Upper lobe of left lung (tissue), 6 donors: ENCODE data around the gene GSG1L. TPM values are rescaled to one million over a fixed set of nuclear protein-coding genes. Genes with fewer than 3 reads are reported as not detected.

Experiments
- ATAC-seq, 2 donors: fragments of 200-7000 bp; cut with Tn5 transposase; one replicate each; pipeline ENCODE4 v1.9.1; 2022; ENCODE audit warnings: mild to moderate bottlenecking in 2 of 2, moderate library complexity in 2 of 2; ENCODE audit not compliant: low FRiP score in 2 of 2
- DNase-seq, 2 donors: peaks; one replicate each; pipeline ENCODE4 v3.0.0-alpha.2; 2019 to 2020
- H3K27ac ChIP-seq, 4 donors: fragments of 200-600 bp; sonication (generic); one replicate each; pipeline ENCODE4 v1.5.1; 2016 to 2019
- H3K27me3 ChIP-seq, 4 donors: fragments of 200-600 bp; sonication (generic); one replicate each; pipeline ENCODE4 v1.5.1; 2017 to 2019
- H3K36me3 ChIP-seq, 4 donors: fragments of 200-600 bp; sonication (generic); one replicate each; pipeline ENCODE4 v1.5.1; 2016 to 2019
- H3K4me1 ChIP-seq, 4 donors: fragments of 200-600 bp; sonication (generic); one replicate each; pipeline ENCODE4 v1.5.1; 2018 to 2019
- H3K4me3 ChIP-seq, 4 donors: fragments of 200-600 bp; sonication (generic); one replicate each; pipeline ENCODE4 v1.5.1; 2017 to 2019; ENCODE audit warnings: mild to moderate bottlenecking in 2 of 4, moderate library complexity in 1 of 4
- H3K9me3 ChIP-seq, 4 donors: fragments of 200-600 bp; sonication (generic); one replicate each; pipeline ENCODE4 v1.5.1; 2018 to 2019
- CTCF ChIP-seq, 6 experiments: fragments of 450-650 bp in 4 of 6; fragments of 200-600 bp in 2 of 6; sonication (generic) in 2 of 6; IDR thresholded peaks; one replicate each; pipeline ENCODE4 v1.5.1; 2016 to 2019; ENCODE audit warnings: antibody characterized with exemption in 6 of 6
- EP300 ChIP-seq, 4 donors: sonication (generic); formaldehyde crosslinking; IDR thresholded peaks; one replicate each; pipeline ENCODE4 v1.5.1; 2017; ENCODE audit warnings: antibody characterized with exemption in 4 of 4, control low read depth in 2 of 4
- POLR2A ChIP-seq, 4 donors: fragments of 450-650 bp; IDR thresholded peaks; one replicate each; pipeline ENCODE4 v1.5.1; 2016 to 2017; ENCODE audit warnings: antibody characterized with exemption in 4 of 4, mild to moderate bottlenecking in 2 of 4
- POLR2AphosphoS5 ChIP-seq, 2 donors: sonication (generic); formaldehyde crosslinking; IDR thresholded peaks; one replicate each; pipeline ENCODE4 v1.5.1; 2017; ENCODE audit warnings: antibody characterized with exemption in 2 of 2
- WGBS, 2 donors: methylation state at CpG; one replicate each; pipeline ENCODE4 v1.1.5; 2017 to 2018; 5-methylcytosine and 5-hydroxymethylcytosine counted together
- total RNA-seq, 6 donors: library from RNA; depleted of rRNA in 4 of 6; stranded (reverse); fragments of >200 nt in 4 of 6; gene quantifications; one replicate each; pipeline versions ENCODE4 v1.1.0 to v1.2.1, GENCODE V29; 2016 to 2021
- donor health status: DM: no; HTN: no; CAD: no; lungs with moderate emphysema.
- donor health status: DM: no; HTN: yes; CAD: no; lungs with severe emphysema.

Gene GSG1L
- total RNA-seq, 6 donors from 2014 or later: 2.2 TPM; not detected in 5

- H3K4me1 ChIP-seq: no peaks in the 10 kb centered on the region
- 33 to 40% methylated on average over 2 of the region's 2 CpGs for WGBS, 2 donors
- H3K4me3 ChIP-seq: no peak overlapping the region
- H3K36me3 ChIP-seq: no peaks in the 10 kb centered on the region
- DNase-seq (no peak), ATAC-seq (no peak)
- TF ChIP-seq POLR2A (IDR thresholded peaks at IDR 0.05) (no peak), POLR2AphosphoS5 (IDR thresholded peaks at IDR 0.05) (no peak), CTCF (IDR thresholded peaks at IDR 0.05) (no peak), EP300 (IDR thresholded peaks at IDR 0.05) (no peak)
- no peak overlapping the region for H3K27ac ChIP-seq
- no peaks in the 10 kb centered on the region for H3K9me3 ChIP-seq
- no peaks in the 10 kb centered on the region for H3K27me3 ChIP-seq
These were observed 152.0 kb downstream of the GSG1L start for GRCh38 chr16:27911486-27911885.

- Histone ChIP-seq H3K27ac (no peak overlapping the region), H3K4me1 (no peaks in the 10 kb centered on the region), H3K4me3 (no peak overlapping the region), H3K9me3 (no peaks in the 10 kb centered on the region), H3K36me3 (no peaks in the 10 kb centered on the region), H3K27me3 (no peaks in the 10 kb centered on the region)
- TF ChIP-seq POLR2A (IDR thresholded peaks at IDR 0.05) (no peak), CTCF (IDR thresholded peaks at IDR 0.05) (no peak), EP300 (IDR thresholded peaks at IDR 0.05) (no peak), POLR2AphosphoS5 (IDR thresholded peaks at IDR 0.05) (no peak)
- ATAC-seq (no peak), DNase-seq (no peak)
- 50 to 75% methylated on average over 1 of the region's 1 CpG for WGBS, 2 donors
These were observed 156.0 kb downstream of the GSG1L start for GRCh38 chr16:27907457-27907972.

- Histone ChIP-seq H3K9me3 (no peaks in the 10 kb centered on the region), H3K4me1 (no peaks in the 10 kb centered on the region), H3K27me3 (no peaks in the 10 kb centered on the region), H3K27ac (no peak overlapping the region), H3K36me3 (no peaks in the 10 kb centered on the region), H3K4me3 (no peak overlapping the region)
- ATAC-seq (no peak), DNase-seq (no peak)
- WGBS, 2 donors: 74 to 84% methylated on average over 3 of the region's 3 CpGs
- TF ChIP-seq EP300 (IDR thresholded peaks at IDR 0.05) (no peak), POLR2AphosphoS5 (IDR thresholded peaks at IDR 0.05) (no peak), CTCF (IDR thresholded peaks at IDR 0.05) (no peak), POLR2A (IDR thresholded peaks at IDR 0.05) (no peak)
These were observed 156.6 kb downstream of the GSG1L start for GRCh38 chr16:27906883-27907282.

- TF ChIP-seq POLR2A (IDR thresholded peaks at IDR 0.05): no peak
- TF ChIP-seq EP300 (IDR thresholded peaks at IDR 0.05): no peak
- no peak for TF ChIP-seq CTCF (IDR thresholded peaks at IDR 0.05)
- no peak for TF ChIP-seq POLR2AphosphoS5 (IDR thresholded peaks at IDR 0.05)
- no peak for ATAC-seq
- H3K36me3 ChIP-seq: no peaks in the 10 kb centered on the region
- H3K4me1 ChIP-seq: no peaks in the 10 kb centered on the region
- H3K9me3 ChIP-seq: no peaks in the 10 kb centered on the region
- no peaks in the 10 kb centered on the region for H3K27me3 ChIP-seq
- H3K4me3 ChIP-seq: no peak overlapping the region
- DNase-seq: peak in 1 of 2 donors; percentile 49
- WGBS, 2 donors: 60 to 73% methylated on average over 4 to 12 of the region's 12 CpGs
- H3K27ac ChIP-seq: no peak overlapping the region
These were observed 160.4 kb downstream of the GSG1L start for GRCh38 chr16:27903046-27903655.

GRCh38 chr16:27902551-27902950, 161.0 kb downstream of the GSG1L start:
- ATAC-seq: no peak
- Histone ChIP-seq H3K27me3 (no peaks in the 10 kb centered on the region), H3K9me3 (no peaks in the 10 kb centered on the region), H3K4me1 (no peaks in the 10 kb centered on the region), H3K4me3 (no peak overlapping the region), H3K27ac (no peak overlapping the region), H3K36me3 (no peaks in the 10 kb centered on the region)
- no peak for DNase-seq
- WGBS, 2 donors: 82 to 89% methylated on average over 7 to 8 of the region's 8 CpGs
- TF ChIP-seq EP300 (IDR thresholded peaks at IDR 0.05) (no peak), POLR2A (IDR thresholded peaks at IDR 0.05) (no peak), POLR2AphosphoS5 (IDR thresholded peaks at IDR 0.05) (no peak), CTCF (IDR thresholded peaks at IDR 0.05) (no peak)
